Stimulated activated CD4-positive, alpha-beta T cell treated with anti-CD3 and anti-CD28 coated beads, Interleukin-12 subunit alpha, Interleukin-12 subunit beta, amount 100 ng/mL, for 48 hours (primary cell): Measurements from ENCODE around the gene ECI2.
"Not testable (repeated sequence)": the region's sequence is repeated elsewhere in the genome, so short reads cannot be mapped to it uniquely, and the experiment has no call there.

Experiments
- DNase-seq, 3 donors: peaks; one replicate each; pipeline ENCODE4 v3.0.0-alpha.2; 2020; ENCODE audit warnings: low read depth in 2 of 3, low spot score in 1 of 3

ECI2 gene

DNA sequence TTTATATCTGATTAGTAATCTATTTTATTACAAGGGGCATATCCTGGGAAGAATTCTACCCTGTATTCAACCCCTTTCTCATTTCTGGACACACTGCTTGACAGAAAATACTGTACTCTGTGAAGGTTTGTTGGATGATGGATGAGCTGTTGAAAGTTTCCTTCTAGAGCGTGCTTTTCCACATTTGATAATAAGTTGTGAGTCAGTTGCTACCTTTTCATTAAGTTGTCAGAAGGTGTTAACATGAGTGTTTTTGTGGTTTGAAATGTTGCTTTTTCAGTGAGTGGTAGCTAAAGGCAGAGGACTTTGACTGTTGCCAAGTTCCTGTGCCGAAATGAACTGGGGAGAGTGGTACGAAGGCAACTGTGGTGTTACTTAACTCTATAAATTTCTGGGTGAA is 3.9 kb upstream of the ECI2 start:
- no peak for DNase-seq

DNA sequence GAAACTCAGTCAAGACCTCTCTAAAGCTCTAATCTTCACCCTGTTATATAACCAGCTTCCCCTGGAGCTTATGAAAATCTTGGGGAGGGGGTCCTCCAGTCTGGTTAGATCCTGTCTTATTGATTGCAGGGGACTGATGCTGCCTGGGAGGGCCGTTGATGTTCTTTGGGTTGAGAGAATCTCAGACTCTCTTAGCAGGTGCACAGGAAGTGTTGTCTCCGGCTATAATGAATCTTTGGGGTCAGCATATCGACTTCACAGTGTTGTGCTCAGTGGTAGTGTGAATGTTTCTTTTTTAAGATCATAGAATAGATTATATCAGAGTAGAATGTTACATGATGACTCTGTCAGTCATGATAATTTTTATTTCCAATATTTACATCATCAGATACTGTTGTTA is 2.8 kb upstream of the ECI2 start:
- DNase-seq, result no peak

DNA sequence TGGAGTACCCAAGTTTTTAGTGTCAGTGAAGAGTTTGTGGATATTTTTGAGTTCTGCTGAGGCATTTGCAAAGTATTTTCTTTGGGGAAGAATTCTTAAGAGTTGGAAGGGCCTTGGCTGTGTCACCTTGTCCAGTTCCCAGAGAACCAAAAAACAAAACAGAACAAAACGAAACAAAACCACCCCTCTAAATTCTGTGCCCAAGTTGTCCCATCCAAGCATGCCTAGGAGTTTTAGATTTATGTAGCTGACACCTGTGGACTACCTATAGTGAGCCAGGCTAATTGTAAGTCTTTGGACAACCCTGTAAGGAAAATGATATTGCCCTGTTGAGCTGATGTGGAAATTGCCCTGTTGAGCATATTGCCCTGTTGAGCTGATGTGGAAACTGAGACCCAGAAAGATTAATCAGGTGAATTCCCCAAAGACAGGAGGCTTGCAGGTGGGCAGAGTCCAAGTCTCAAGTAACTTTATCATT is 1.0 kb upstream of the ECI2 start:
- no peak for DNase-seq

DNA sequence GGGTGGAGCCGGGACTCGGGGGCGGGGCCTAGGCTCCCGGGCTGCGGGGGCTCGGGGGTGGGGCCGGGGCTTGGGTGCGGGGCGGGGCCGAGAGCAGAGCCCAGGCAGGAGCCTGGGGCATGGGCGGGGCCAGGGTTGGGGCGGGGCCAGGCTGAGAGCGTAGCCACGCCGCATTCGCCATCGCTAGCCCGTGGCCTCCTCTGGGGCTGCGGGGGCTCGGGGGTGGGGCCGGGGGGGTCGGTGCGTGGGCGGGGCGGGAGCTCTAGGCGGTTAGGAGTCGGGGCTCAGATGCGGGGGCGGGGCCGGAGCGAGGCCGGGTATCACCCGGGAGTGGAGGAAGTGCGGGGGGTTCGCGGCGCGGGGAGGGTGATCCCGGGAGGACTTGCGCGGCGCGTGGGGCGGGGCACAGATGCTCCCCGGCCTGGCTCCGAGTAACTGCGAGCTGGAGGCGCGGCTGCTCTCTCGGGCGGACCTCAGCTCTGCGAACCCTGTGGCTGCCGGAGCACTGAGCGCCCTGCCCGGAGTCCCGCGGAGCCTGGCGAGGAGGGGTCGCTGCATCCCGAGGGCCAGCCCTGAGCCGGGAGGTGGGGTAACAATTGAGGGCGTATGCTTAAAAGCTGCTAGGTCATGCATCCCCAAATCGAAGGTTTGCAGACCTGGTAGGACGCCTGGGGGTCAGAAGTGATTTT is 434 bp upstream of the ECI2 start:
- DNase-seq, result peak; percentile 86 to 95 (median 90)

DNA sequence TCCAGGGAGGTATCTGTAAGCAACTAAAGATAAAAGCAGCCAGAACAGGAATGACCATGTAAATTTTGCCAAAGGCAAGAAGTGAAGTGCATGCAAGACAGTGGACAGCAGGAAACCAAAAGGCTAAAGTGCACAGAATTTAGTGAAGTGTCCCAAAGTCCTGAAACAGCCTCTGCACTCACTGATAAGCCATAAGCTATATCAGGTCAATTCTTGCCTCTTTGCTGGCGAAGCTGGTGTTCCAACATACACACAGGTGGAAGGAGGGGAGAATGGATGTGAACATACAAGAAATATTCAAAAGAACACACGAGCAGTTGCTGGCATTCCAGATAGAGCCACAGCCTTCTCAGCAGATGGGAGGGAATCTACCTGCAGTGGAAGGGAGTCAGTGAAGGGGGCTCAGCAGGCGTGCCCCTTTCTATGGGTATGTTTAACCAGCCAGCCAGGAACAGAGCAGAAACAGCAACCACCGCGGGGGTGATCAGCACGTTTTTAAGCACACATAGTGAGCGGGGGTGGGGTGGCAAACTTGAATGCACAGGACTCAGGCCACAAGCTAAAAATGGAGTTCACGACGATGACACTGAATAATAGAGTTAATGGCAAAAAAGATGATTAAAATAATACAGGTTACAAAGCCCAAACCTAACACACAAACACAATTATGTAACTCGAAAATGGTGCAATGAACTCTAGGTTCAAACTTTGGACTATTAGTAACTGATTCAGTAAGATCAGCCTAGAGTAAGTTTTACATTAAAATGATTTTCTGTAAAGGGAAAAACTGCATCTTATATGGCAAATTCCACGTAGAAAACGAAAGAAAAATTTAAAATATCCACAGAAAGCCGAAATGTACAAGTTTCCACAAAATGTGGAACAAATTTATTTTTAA is 1.2 kb downstream of the ECI2 start:
- peak in 2 of 3 donors; percentile 9 to 21 for DNase-seq

DNA sequence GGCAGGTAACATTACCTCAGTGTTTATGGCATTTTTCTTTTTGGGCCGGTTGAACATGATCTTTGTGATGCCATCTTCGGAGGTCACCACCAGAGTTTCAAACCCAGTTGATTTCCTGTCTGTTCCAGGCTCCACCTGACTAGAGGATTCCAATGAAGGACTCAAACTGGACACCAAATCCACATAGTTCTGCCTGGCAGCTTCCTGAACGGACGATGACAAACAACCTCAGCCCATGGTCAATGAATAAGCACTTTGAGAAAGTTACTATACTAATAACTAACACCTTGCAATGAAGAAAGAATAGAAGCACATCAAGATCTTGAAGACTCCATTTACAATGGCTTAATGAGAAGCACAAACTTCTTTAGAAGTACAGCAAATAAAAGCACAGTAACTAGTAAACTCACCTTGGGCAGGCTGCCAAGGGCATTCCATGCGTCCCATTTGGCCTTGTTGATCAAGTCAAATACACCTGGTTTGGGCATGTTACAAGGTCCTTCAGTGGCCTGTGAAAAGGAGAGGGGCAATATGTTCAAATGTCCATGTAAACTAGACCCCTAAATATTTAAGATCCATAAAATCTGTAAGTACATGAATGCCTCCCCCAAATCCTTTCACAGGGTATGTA is 4.9 kb downstream of the ECI2 start:
- DNase-seq, result no peak

DNA sequence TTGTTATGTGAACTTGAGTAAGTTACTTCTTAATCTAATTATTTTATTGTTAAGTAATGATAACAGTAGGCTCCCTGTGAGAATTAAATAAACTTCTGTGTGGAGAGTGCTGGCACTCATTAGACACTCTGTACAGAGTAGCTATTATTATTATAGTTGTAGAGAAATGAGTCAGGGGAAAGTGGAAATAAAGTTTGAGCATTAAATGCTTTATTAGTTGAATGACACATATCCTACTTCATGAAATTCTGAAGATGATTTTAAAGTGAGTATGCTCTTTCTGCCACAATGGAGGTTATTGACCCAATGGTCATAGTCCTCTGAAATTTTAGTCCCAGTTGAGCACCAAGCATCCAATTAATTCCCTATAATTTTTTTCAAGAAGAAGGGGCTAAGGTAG is 5.9 kb downstream of the ECI2 start:
- DNase-seq, result no peak

GRCh38 chr6:4128748-4129147 is 6.6 kb downstream of the ECI2 start:
- no peak for DNase-seq

GRCh38 chr6:4128072-4128471 is 7.3 kb downstream of the ECI2 start:
- DNase-seq, result no peak

DNA sequence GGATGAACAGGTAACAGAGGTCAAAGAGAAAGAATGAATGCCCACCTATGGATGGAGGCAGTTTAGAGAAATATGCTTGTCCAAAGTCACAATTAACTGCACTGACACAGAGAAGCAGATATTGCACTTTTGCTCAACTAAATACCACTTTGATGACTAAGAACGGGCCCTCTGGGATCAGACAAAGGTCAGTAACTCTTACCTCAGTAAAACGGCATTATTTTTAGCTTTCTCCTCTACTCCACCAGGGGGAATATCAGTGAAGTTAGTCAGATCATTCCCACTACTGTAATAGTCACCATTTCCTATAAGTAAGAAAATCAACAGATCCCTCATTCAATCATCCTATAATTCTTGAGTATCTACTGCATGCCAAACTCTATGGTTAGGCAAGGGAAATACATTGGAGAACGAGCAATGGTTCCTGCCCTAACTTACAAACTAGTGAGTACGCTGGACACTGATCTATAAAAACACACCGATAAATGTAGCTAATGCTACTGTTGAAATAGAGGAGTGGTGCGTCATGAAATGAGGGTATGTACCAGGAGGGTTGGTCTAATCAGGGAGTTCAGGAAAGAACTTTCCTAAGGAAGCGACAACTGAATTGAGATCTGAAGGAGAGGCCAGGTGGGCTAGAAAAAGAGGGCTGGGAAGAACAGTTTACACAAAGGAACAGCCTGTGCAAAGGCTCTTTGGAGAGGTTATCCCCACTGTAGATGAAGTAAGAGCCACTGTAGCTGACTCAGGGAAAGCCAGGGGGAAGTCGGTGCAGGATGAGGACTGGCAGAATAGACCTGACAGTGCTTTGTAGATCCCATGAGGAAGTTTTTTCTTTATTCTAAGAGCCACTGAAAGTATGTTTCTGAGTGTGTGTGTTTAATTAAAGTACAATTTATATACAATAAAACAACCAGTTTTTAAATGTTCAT is 9.2 kb downstream of the ECI2 start:
- no peak for DNase-seq

DNA sequence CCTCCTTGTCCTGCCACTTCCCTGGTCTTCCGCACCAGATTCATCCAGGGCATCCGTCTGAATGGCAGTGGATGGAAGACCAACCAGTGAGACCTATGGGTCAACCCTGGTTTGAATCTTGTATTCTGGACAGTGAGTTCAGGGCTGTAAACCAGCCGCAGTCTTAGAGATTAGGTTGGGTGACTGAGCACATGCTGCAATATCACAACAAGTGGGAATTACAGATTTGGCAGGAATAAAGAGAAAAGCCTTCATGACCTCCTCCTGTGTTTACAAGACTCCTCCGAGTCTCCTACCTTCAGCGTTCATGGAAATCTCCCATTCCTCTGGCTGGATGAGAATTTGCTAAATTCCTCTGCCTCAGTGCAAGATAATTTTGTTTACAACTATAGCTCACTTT is 9.9 kb downstream of the ECI2 start:
- DNase-seq, result no peak

- no peak for DNase-seq
Observed at GRCh38 chr6:4124351-4124750, 11.0 kb downstream of the ECI2 start.

GRCh38 chr6:4115741-4116140 is 19.6 kb downstream of the ECI2 start:
- DNase-seq, result no peak

GRCh38 chr6:4114123-4114522 is 21.3 kb downstream of the ECI2 start:
- DNase-seq, result no peak

DNA sequence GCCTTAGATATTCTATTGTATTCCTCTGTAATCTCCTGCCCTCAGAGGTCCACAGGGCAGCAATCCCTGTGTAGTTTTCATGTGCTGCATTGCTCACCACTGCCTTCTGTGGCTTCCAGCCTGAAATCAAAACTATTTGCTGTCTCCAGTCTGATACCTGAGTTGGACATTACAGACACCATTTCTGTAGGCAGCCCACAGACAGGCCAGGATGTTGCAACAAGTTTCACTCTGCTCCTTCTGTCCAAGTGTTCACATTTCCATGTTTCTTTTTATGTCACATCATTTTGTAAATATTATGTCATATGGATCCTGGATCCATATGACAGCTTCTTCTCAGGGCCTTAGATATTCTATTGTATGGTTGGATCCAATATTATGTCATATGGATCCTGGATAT is 21.7 kb downstream of the ECI2 start:
- DNase-seq, result no peak

GRCh38 chr6:4112366-4112765 is 23.0 kb downstream of the ECI2 start:
- no peak for DNase-seq

DNA sequence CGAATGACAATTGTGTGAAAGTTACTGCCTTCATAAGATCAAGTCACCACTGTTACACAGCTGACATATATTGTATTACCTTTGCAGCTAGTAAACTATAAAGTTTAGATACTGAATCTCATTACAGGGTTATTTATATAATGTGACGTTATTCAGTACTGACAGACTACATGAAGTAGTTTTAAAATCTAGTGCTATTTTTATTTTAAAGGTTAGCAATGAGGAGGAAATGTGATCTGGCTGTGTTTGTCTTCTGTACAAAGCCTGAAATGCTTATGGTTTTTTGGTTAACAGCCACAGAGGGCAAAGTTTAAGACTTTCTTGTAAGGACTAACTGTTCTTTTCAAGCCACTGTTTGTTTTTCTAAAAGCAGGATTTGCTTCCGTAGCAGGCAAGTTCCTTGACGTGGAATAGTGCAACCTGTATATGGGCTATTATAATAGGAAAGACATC is 26.0 kb downstream of the ECI2 start:
- DNase-seq, result not testable (repeated sequence)

DNA sequence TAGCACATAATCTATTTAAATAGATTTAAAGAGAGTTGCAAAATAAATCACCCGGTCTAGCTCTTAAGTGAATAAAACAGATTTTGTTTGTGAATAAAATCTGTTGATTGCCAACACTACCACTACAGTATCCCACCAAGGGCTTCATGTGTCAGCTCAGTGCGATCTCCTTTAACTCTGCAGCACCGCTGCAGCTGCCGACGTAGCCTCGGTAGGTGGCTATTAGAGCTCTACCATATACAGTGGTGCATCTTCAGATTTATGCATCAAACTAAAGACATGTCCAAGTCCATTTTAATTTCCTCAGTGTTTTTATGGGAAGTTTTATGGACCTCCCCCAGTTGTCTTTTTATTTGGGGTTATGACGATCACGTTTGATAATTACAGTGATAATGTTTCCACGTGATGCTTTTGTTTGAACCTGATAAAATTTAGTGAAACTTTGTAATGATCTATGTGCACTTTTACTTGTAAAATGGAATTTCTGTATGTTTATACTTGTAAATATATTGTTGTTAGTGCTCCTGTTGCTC is 26.7 kb downstream of the ECI2 start:
- no peak for DNase-seq

DNA sequence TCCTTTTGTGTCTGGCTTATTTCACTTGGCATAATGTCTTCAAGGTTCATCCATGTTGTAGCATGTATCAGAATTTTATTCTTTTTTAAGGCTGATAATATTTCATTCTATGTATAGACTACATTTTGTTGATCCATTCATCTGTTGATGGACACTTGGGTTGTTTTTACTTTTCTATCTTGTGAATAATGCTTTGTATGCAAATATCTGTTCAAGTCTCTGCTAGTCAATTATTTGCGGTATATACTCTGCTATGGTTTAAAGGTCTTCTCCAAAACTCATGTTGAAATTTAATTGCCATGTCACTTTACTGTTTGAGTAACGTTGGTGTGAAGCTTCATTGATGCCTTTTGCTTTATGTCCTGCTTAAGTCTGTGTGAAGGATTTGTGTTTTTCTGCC is 27.5 kb downstream of the ECI2 start:
- DNase-seq, result no peak

DNA sequence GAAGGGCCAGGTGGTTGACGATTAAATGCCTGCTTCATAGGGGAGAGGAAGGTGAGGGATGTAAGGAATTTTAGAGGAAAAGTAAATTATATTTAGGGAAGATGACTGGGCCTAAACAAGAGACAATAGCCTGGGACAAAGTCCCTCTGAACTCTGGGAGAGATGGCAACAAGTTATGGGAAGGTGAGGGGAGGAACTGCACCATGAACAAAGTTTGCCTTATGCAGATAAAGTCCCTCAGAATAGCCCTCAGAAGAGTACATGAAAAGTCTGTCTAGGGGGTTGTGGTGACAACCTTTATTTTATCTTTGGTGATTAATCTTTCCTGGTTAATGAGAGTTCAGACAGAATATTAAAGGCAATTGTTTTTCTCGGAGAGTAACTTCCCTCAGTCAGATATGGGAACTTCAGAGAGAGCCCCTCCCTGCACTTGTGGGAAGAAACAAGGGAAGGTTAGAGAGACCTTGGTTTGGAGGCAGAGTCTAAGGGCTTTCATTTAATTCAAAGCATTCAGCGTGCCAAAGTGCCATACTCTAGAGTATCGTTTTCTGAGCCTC is 29.3 kb downstream of the ECI2 start:
- DNase-seq, result no peak
